Measurements from ENCODE around the gene PLXNA2.

Gene PLXNA2

GRCh38 chr1:208222376-208223126 is 21.6 kb downstream of the PLXNA2 start:
- DNase-seq: no peak

- DNase-seq: no peak
Observed at GRCh38 chr1:208221291-208221622, 22.9 kb downstream of the PLXNA2 start.

- DNase-seq: no peak
Observed at GRCh38 chr1:208219659-208220282, 24.4 kb downstream of the PLXNA2 start.

GRCh38 chr1:208219098-208219658 is 25.0 kb downstream of the PLXNA2 start:
- no peak for DNase-seq

GRCh38 chr1:208218237-208219097 is 25.7 kb downstream of the PLXNA2 start:
- DNase-seq: no peak

GRCh38 chr1:208217781-208218180 is 26.4 kb downstream of the PLXNA2 start:
- DNase-seq: no peak

GRCh38 chr1:208216806-208217205 is 27.4 kb downstream of the PLXNA2 start:
- no peak for DNase-seq

- DNase-seq: no peak
Observed at GRCh38 chr1:208216062-208216461, 28.1 kb downstream of the PLXNA2 start.

GRCh38 chr1:208215393-208215792 is 28.8 kb downstream of the PLXNA2 start:
- no peak for DNase-seq

GRCh38 chr1:208213786-208214185 is 30.4 kb downstream of the PLXNA2 start:
- DNase-seq: no peak

- no peak for DNase-seq
Observed at GRCh38 chr1:208212893-208213292, 31.3 kb downstream of the PLXNA2 start.

- no peak for DNase-seq
Observed at GRCh38 chr1:208211921-208212843, 32.0 kb downstream of the PLXNA2 start.

GRCh38 chr1:208209896-208210589 is 34.1 kb downstream of the PLXNA2 start:
- no peak for DNase-seq

GRCh38 chr1:208209286-208209685 is 34.9 kb downstream of the PLXNA2 start:
- DNase-seq: no peak

GRCh38 chr1:208208132-208208487 is 36.1 kb downstream of the PLXNA2 start:
- no peak for DNase-seq

GRCh38 chr1:208207388-208208131 is 36.6 kb downstream of the PLXNA2 start:
- no peak for DNase-seq

- no peak for DNase-seq
Observed at GRCh38 chr1:208206092-208206698, 38.0 kb downstream of the PLXNA2 start.

- no peak for DNase-seq
Observed at GRCh38 chr1:208205216-208206013, 38.8 kb downstream of the PLXNA2 start.

- DNase-seq: no peak
Observed at GRCh38 chr1:208204779-208205178, 39.4 kb downstream of the PLXNA2 start.
